MM.1S (cell line): ENCODE data around the gene TUNAR.

Source experiments
- DNase-seq: peaks from one replicate; pipeline ENCODE4 v3.0.0-alpha.2; 2015
- H2AFZ ChIP-seq: fragments of 300-600 bp; sonication (generic); 2 replicates; pipeline ENCODE4 v1.6.0; 2016; ENCODE audit warnings: antibody characterized with exemption, low read length
- H3F3A ChIP-seq: fragments of 300-600 bp; sonication (generic); 2 replicates; pipeline ENCODE4 v1.6.1; 2016; ENCODE audit warnings: mild to moderate bottlenecking, antibody characterized with exemption, low read length, moderate library complexity, mixed read lengths; ENCODE audit not compliant: insufficient read depth
- H3K27ac ChIP-seq: fragments of 300-600 bp; sonication (generic); 2 replicates; pipeline ENCODE4 v1.5.1; 2016; ENCODE audit warnings: mild to moderate bottlenecking, low read length
- H3K27me3 ChIP-seq: fragments of 300-600 bp; sonication (generic); replicated peaks from 2 replicates; pipeline ENCODE4 v1.6.0; 2016; ENCODE audit warnings: low read length; ENCODE audit not compliant: insufficient read depth
- H3K36me3 ChIP-seq: fragments of 300-600 bp; sonication (generic); replicated peaks from 2 replicates; pipeline ENCODE4 v1.6.1; 2016; ENCODE audit warnings: mild to moderate bottlenecking, low read length, mixed read lengths; ENCODE audit not compliant: insufficient read depth
- H3K4me1 ChIP-seq: fragments of 300-600 bp; sonication (generic); 2 replicates; pipeline ENCODE4 v1.6.1; 2016; ENCODE audit warnings: low read length, mixed read lengths
- H3K4me2 ChIP-seq: fragments of 300-600 bp; sonication (generic); 2 replicates; pipeline ENCODE4 v1.6.0; 2016; ENCODE audit warnings: low read depth, low read length
- H3K4me3 ChIP-seq: fragments of 300-600 bp; sonication (generic); 2 replicates; pipeline ENCODE4 v1.5.1; 2016; ENCODE audit warnings: low read length, mixed read lengths
- H3K79me2 ChIP-seq: fragments of 300-600 bp; sonication (generic); 2 replicates; pipeline ENCODE4 v1.6.1; 2016; ENCODE audit warnings: mixed run types, low read length, mixed read lengths
- H3K9ac ChIP-seq: fragments of 300-600 bp; sonication (generic); 2 replicates; pipeline ENCODE4 v1.6.1; 2016; ENCODE audit warnings: low read length, mixed read lengths
- H3K9me2 ChIP-seq: fragments of 300-600 bp; sonication (generic); replicated peaks from 2 replicates; pipeline ENCODE4 v1.6.1; 2016; ENCODE audit warnings: mild to moderate bottlenecking, low read length, mixed read lengths; ENCODE audit not compliant: insufficient read depth
- H3K9me3 ChIP-seq: fragments of 300-600 bp; sonication (generic); replicated peaks from 2 replicates; pipeline ENCODE4 v1.6.1; 2016; ENCODE audit warnings: mild to moderate bottlenecking, low read length, mixed read lengths; ENCODE audit not compliant: insufficient read depth
- H4K20me1 ChIP-seq: fragments of 300-600 bp; sonication (generic); 2 replicates; pipeline ENCODE4 v1.6.1; 2016; ENCODE audit warnings: mild to moderate bottlenecking, low read length, moderate library complexity, mixed read lengths; ENCODE audit not compliant: insufficient read depth
- EZH2 ChIP-seq: fragments of 300-600 bp; sonication (generic); optimal IDR thresholded peaks from 2 replicates; pipeline ENCODE3; 2017; ENCODE audit warnings: low read depth, mild to moderate bottlenecking, antibody characterized with exemption, low read length, mixed read lengths
- EZH2phosphoT487 ChIP-seq: fragments of 300-600 bp; sonication (generic); IDR thresholded peaks from 2 replicates; pipeline ENCODE4 v1.6.1; 2018; ENCODE audit warnings: antibody characterized with exemption, low read length
- TF ChIP-seq, protein P1 (sequence below): fragments of 300-600 bp; sonication (generic); IDR thresholded peaks from 2 replicates; pipeline ENCODE4 v1.5.1; 2016; ENCODE audit warnings: antibody characterized with exemption, low read length, mixed read lengths

Gene TUNAR

DNA sequence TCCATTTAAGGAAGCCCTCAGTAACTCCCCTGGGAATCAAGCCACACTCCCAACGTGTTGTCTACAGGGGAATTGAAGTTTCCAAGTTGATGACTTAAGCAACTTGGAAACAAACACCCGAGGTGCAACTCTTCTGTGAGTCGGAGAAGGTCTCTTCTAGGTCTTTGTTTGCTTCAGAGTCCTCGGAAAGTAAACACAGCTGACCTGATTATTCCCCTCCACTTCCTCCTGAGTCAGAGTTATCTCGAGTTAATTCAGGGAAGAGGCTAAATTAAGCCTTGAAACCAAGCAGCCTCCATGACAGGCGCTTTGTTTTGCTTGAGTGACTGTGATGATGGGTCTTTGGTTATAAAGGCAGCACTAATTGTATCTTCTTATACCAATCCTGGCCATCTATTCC is 41.8 kb downstream of the TUNAR start:
- TF ChIP-seq, protein P1, sequence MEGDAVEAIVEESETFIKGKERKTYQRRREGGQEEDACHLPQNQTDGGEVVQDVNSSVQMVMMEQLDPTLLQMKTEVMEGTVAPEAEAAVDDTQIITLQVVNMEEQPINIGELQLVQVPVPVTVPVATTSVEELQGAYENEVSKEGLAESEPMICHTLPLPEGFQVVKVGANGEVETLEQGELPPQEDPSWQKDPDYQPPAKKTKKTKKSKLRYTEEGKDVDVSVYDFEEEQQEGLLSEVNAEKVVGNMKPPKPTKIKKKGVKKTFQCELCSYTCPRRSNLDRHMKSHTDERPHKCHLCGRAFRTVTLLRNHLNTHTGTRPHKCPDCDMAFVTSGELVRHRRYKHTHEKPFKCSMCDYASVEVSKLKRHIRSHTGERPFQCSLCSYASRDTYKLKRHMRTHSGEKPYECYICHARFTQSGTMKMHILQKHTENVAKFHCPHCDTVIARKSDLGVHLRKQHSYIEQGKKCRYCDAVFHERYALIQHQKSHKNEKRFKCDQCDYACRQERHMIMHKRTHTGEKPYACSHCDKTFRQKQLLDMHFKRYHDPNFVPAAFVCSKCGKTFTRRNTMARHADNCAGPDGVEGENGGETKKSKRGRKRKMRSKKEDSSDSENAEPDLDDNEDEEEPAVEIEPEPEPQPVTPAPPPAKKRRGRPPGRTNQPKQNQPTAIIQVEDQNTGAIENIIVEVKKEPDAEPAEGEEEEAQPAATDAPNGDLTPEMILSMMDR: no peak
- TF ChIP-seq EZH2: no peak
- TF ChIP-seq EZH2phosphoT487: no peak
- Histone ChIP-seq H3K79me2 (no peaks in the 10 kb centered on the region), H3K4me2 (no peak overlapping the region), H4K20me1 (no peaks in the 10 kb centered on the region), H3K9ac (no peak overlapping the region), H3K9me2 (no peaks in the 10 kb centered on the region), H2AFZ (no peak overlapping the region), H3F3A (no peaks in the 10 kb centered on the region), H3K9me3 (no peaks in the 10 kb centered on the region), H3K4me3 (no peak overlapping the region), H3K4me1 (no peaks in the 10 kb centered on the region), H3K27ac (no peak overlapping the region), H3K27me3 (no peaks in the 10 kb centered on the region), H3K36me3 (no peaks in the 10 kb centered on the region)
- DNase-seq: no peak

- Histone ChIP-seq H3K27me3 (no peaks in the 10 kb centered on the region), H3K4me2 (no peak overlapping the region), H3K36me3 (no peaks in the 10 kb centered on the region), H4K20me1 (no peaks in the 10 kb centered on the region), H3F3A (no peaks in the 10 kb centered on the region), H3K9me3 (no peaks in the 10 kb centered on the region), H3K9ac (no peak overlapping the region), H3K4me1 (no peaks in the 10 kb centered on the region), H3K79me2 (no peaks in the 10 kb centered on the region), H3K27ac (no peak overlapping the region), H3K9me2 (no peaks in the 10 kb centered on the region), H3K4me3 (no peak overlapping the region), H2AFZ (no peak overlapping the region)
- TF ChIP-seq, protein P1: no peak
- no peak for TF ChIP-seq EZH2phosphoT487
- no peak for TF ChIP-seq EZH2
- DNase-seq: no peak
Observed at GRCh38 chr14:95920769-95921438, 44.3 kb downstream of the TUNAR start.

DNA sequence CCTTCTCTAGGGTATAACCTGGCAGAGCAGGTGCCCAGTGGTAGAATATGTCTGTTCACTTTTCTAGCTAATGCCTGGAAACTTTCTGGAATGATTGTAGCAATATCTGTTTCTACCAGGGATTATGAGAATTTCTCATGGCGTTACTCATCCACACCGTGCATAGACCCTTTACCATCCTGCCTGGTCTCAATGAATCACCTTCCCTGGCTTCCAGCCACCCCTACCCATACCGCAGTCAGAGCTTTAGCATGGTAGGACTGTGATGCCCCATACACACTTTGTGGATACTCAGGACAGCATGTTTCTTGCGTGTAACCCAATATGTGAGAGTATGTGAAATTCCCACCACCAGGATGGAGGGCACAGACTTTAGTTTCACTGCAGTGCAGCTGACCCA is 45.4 kb downstream of the TUNAR start:
- Histone ChIP-seq H3K9me3 (no peaks in the 10 kb centered on the region), H3K4me1 (no peaks in the 10 kb centered on the region), H3K4me2 (no peak overlapping the region), H3K9ac (no peak overlapping the region), H3F3A (no peaks in the 10 kb centered on the region), H3K27ac (no peak overlapping the region), H3K27me3 (no peaks in the 10 kb centered on the region), H3K79me2 (no peaks in the 10 kb centered on the region), H3K4me3 (no peak overlapping the region), H2AFZ (no peak overlapping the region), H4K20me1 (no peaks in the 10 kb centered on the region), H3K9me2 (no peaks in the 10 kb centered on the region), H3K36me3 (no peaks in the 10 kb centered on the region)
- TF ChIP-seq, protein P1: no peak
- TF ChIP-seq EZH2 (no peak), EZH2phosphoT487 (no peak)
- DNase-seq: no peak
